ENCODE results near the gene TNRC6C.
"Not testable (repeated sequence)": the region's sequence is repeated elsewhere in the genome, so short reads cannot be mapped to it uniquely, and the experiment has no call there.

Gene TNRC6C

DNA sequence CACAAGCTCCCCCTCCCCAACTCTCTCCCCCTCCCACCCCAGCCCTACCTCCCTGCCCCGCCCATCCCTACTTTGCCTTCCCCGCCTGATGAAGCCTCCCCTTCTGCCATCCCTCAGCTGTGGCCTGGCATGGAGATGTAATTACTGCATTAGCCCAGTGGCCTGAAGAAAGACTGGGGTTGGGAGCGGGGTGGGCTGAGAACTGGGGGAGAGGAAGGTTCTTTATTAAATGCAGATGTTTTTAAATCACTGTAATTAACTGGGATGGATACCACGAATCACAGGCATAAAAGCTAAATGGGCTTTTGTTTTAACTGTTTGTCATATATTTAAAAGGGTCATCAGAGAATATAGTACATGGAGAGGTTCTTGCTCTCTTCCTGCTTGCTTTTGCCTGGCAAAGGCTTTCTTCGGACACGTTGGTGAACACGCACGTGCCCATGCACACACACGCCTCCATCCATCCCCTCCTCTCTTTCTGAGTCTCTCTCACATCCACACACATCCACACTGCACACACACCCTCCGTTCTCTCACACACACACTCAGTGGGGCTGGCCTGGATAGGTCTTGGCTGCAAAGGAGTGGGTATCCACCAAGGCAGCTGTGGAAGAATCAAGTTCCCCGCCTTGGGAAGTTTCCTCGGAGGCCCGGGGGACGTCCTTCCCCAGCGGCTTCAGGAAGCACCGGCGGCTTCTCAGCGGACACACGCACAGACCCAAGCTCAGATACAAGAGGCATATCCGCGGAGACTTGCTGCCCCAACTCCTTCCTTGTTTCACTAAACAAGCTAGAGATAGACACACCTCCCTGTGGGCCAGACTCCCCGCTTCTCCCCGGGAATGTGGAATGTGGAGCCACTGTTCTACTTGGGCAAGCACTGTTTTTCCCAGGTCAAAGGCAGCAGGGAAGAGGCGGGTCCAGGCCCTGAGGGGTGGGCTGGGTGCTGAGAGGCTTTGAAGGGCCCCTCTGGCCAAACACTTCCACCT is 27.4 kb upstream of the TNRC6C start:
- no peak for DNase-seq
- H3K27ac ChIP-seq (ENCODE audit: insufficient read depth, low read length, poor library complexity, severe bottlenecking) = no peak overlapping the region
- H3K4me3 ChIP-seq (ENCODE audit: insufficient read depth, low read depth, low read length, poor library complexity, severe bottlenecking) = no peak overlapping the region
- no peaks in the 10 kb centered on the region for H3K9me3 ChIP-seq (ENCODE audit: control insufficient read depth, low read length)
- H3K4me1 ChIP-seq (ENCODE audit: control insufficient read depth, insufficient read depth, low read length, poor library complexity, severe bottlenecking) = peaks cover 14% of the 10 kb centered on the region
- H3K27me3 ChIP-seq (replicated peaks; ENCODE audit: control insufficient read depth, insufficient read depth, low read length, poor library complexity, severe bottlenecking) = no peaks in the 10 kb centered on the region
- H3K36me3 ChIP-seq (ENCODE audit: control insufficient read depth, insufficient read depth, low read length) = no peaks in the 10 kb centered on the region

DNA sequence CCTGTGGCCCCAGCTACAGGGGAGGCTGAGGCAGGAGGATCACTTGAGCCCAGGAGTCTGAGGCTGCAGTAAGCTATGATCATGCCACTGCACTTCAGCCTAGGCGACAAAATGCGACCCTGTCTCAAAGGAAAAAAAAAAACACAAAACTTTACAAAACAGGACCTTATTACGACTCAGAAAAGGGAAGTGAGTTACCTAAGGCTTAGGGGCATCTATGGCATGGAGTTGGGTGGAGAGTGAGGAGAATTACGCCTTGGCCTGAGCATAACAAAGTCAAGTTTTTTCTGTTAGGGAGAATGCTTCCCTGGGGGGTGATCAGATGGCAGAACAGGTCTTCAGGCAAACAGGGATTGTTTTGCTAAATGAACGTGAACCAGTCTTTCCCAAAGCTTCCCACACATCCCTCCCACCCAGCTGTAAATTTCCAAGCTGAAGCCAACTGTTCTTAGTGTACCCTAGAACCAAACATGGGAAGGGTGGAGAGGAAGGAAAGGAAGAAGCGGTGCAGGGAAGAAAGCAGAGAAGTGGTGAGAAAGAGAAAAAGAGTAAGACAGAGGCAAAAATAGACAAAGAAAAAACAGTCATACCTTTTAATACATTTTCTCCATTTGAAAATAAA is 24.6 kb upstream of the TNRC6C start:
- DNase-seq = no peak
- H3K4me3 ChIP-seq (ENCODE audit: insufficient read depth, low read depth, low read length, poor library complexity, severe bottlenecking) = no peak overlapping the region
- no peaks in the 10 kb centered on the region for H3K9me3 ChIP-seq (ENCODE audit: control insufficient read depth, low read length)
- H3K27me3 ChIP-seq (replicated peaks; ENCODE audit: control insufficient read depth, insufficient read depth, low read length, poor library complexity, severe bottlenecking) = no peaks in the 10 kb centered on the region
- no peaks in the 10 kb centered on the region for H3K36me3 ChIP-seq (ENCODE audit: control insufficient read depth, insufficient read depth, low read length)
- H3K27ac ChIP-seq (ENCODE audit: insufficient read depth, low read length, poor library complexity, severe bottlenecking) = no peak overlapping the region
- H3K4me1 ChIP-seq (ENCODE audit: control insufficient read depth, insufficient read depth, low read length, poor library complexity, severe bottlenecking) = peaks cover 12% of the 10 kb centered on the region

GRCh38 chr17:77935121-77935571 is 23.4 kb upstream of the TNRC6C start:
- no peaks in the 10 kb centered on the region for H3K36me3 ChIP-seq (ENCODE audit: control insufficient read depth, insufficient read depth, low read length)
- no peaks in the 10 kb centered on the region for H3K27me3 ChIP-seq (replicated peaks; ENCODE audit: control insufficient read depth, insufficient read depth, low read length, poor library complexity, severe bottlenecking)
- H3K9me3 ChIP-seq (ENCODE audit: control insufficient read depth, low read length) = no peaks in the 10 kb centered on the region
- H3K4me3 ChIP-seq (ENCODE audit: insufficient read depth, low read depth, low read length, poor library complexity, severe bottlenecking) = no peak overlapping the region
- DNase-seq = no peak
- H3K4me1 ChIP-seq (ENCODE audit: control insufficient read depth, insufficient read depth, low read length, poor library complexity, severe bottlenecking) = no peaks in the 10 kb centered on the region
- H3K27ac ChIP-seq (ENCODE audit: insufficient read depth, low read length, poor library complexity, severe bottlenecking) = no peak overlapping the region

DNA sequence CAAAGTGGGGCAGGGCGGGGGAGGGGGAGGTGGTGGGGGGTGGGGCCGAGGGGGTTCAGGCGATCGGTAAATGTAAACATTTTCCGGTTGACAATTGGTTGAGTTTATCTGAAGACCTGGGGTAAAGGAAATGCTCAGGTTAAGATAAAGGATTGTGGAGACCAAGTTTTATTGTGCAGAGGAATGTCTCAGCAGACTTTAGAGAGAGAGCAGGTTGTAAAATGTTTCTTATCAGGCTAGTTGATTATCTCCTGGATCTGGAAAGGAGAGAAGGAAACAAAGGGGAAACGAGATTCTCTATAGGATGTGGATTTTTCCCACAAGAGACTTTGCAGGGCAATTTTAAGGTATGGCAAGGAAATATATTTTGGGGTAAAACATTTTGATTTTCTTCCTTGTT is 22.8 kb upstream of the TNRC6C start:
- H3K9me3 ChIP-seq (ENCODE audit: control insufficient read depth, low read length); H3K4me1 ChIP-seq (ENCODE audit: control insufficient read depth, insufficient read depth, low read length, poor library complexity, severe bottlenecking); H3K27ac ChIP-seq (ENCODE audit: insufficient read depth, low read length, poor library complexity, severe bottlenecking); H3K36me3 ChIP-seq (ENCODE audit: control insufficient read depth, insufficient read depth, low read length); H3K4me3 ChIP-seq (ENCODE audit: insufficient read depth, low read depth, low read length, poor library complexity, severe bottlenecking); DNase-seq; H3K27me3 ChIP-seq (replicated peaks; ENCODE audit: control insufficient read depth, insufficient read depth, low read length, poor library complexity, severe bottlenecking): not testable (repeated sequence)

- Histone ChIP-seq H3K27ac (ENCODE audit: insufficient read depth, low read length, poor library complexity, severe bottlenecking) (no peak overlapping the region), H3K4me3 (ENCODE audit: insufficient read depth, low read depth, low read length, poor library complexity, severe bottlenecking) (no peak overlapping the region), H3K9me3 (ENCODE audit: control insufficient read depth, low read length) (no peaks in the 10 kb centered on the region), H3K4me1 (ENCODE audit: control insufficient read depth, insufficient read depth, low read length, poor library complexity, severe bottlenecking) (no peaks in the 10 kb centered on the region), H3K36me3 (ENCODE audit: control insufficient read depth, insufficient read depth, low read length) (no peaks in the 10 kb centered on the region), H3K27me3 (replicated peaks; ENCODE audit: control insufficient read depth, insufficient read depth, low read length, poor library complexity, severe bottlenecking) (no peaks in the 10 kb centered on the region)
- DNase-seq = no peak
Measured at GRCh38 chr17:77936881-77937280, 21.6 kb upstream of the TNRC6C start.

DNA sequence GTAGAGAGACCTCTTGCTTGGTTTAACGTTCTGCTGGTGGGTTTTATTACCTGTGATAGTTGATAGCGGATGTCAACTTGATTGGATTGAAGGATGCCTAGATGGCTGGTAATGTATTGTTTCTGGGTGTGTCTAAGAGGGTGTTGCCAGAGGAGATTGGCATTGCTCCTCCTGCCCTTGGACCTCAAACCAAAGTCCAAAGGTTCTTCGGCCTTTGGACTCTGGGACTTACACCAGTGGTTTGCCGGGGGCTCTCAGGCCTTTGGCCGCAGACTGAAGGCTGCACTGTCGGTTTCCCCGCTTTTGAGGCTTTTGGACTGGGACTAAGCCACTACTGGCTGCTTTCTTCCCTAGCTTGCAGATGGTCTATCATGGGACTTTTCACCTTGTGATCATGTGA is 17.5 kb upstream of the TNRC6C start:
- no peak for DNase-seq
- H3K36me3 ChIP-seq (ENCODE audit: control insufficient read depth, insufficient read depth, low read length) = no peaks in the 10 kb centered on the region
- H3K9me3 ChIP-seq (ENCODE audit: control insufficient read depth, low read length) = no peaks in the 10 kb centered on the region
- H3K27me3 ChIP-seq (replicated peaks; ENCODE audit: control insufficient read depth, insufficient read depth, low read length, poor library complexity, severe bottlenecking) = no peaks in the 10 kb centered on the region
- H3K4me1 ChIP-seq (ENCODE audit: control insufficient read depth, insufficient read depth, low read length, poor library complexity, severe bottlenecking) = no peaks in the 10 kb centered on the region
- no peak overlapping the region for H3K4me3 ChIP-seq (ENCODE audit: insufficient read depth, low read depth, low read length, poor library complexity, severe bottlenecking)
- no peak overlapping the region for H3K27ac ChIP-seq (ENCODE audit: insufficient read depth, low read length, poor library complexity, severe bottlenecking)

DNA sequence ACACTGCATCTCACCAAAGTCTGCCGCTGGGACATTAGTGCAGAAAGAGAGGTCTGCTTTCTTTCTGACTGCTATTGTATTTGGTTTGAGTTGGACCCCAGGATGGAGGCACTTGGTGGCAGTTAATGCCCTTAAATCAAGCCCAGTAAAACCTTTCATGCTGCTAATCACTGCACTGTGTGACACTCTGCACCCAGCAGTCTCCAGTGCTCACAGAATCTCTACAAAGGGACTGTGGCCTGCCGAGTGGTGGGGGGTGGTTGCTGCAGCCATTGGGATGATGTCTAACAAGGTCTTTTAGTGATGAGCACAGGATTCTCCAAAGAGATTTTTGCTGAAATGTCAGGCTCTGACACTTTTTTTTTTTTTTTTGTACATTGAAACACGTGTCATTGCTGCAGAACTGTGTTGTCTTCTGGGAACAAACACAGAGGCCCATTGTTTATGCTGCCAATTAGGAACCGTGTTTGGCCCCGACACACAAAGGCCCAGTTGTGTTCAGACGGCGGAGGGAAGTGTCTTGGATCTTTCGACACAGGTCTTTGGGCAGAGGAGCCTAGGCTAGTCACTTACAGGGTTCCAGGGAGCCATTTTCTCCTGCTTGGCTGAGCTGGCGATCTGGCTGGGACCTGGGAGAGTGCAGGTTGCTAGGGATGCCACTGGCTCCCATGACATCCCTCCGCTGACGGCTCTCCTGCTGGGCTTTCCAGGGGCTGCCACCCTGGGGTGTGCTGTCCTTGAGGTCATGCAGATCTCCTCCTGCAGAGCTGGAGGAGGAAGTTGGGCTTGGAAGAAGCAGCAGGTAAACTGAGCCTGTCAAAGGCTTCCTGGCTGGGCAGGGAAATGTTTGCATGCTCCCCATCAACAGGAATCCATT is 16.2 kb upstream of the TNRC6C start:
- H3K36me3 ChIP-seq (ENCODE audit: control insufficient read depth, insufficient read depth, low read length) = no peaks in the 10 kb centered on the region
- H3K27ac ChIP-seq (ENCODE audit: insufficient read depth, low read length, poor library complexity, severe bottlenecking) = no peak overlapping the region
- H3K4me1 ChIP-seq (ENCODE audit: control insufficient read depth, insufficient read depth, low read length, poor library complexity, severe bottlenecking) = no peaks in the 10 kb centered on the region
- no peaks in the 10 kb centered on the region for H3K9me3 ChIP-seq (ENCODE audit: control insufficient read depth, low read length)
- no peaks in the 10 kb centered on the region for H3K27me3 ChIP-seq (replicated peaks; ENCODE audit: control insufficient read depth, insufficient read depth, low read length, poor library complexity, severe bottlenecking)
- DNase-seq = no peak
- no peak overlapping the region for H3K4me3 ChIP-seq (ENCODE audit: insufficient read depth, low read depth, low read length, poor library complexity, severe bottlenecking)

GRCh38 chr17:77943971-77944370 is 14.5 kb upstream of the TNRC6C start:
- Histone ChIP-seq H3K4me3 (ENCODE audit: insufficient read depth, low read depth, low read length, poor library complexity, severe bottlenecking) (no peak overlapping the region), H3K27ac (ENCODE audit: insufficient read depth, low read length, poor library complexity, severe bottlenecking) (no peak overlapping the region), H3K4me1 (ENCODE audit: control insufficient read depth, insufficient read depth, low read length, poor library complexity, severe bottlenecking) (no peaks in the 10 kb centered on the region), H3K36me3 (ENCODE audit: control insufficient read depth, insufficient read depth, low read length) (no peaks in the 10 kb centered on the region), H3K27me3 (replicated peaks; ENCODE audit: control insufficient read depth, insufficient read depth, low read length, poor library complexity, severe bottlenecking) (no peaks in the 10 kb centered on the region), H3K9me3 (ENCODE audit: control insufficient read depth, low read length) (peaks cover 1% of the 10 kb centered on the region)
- DNase-seq = no peak

DNA sequence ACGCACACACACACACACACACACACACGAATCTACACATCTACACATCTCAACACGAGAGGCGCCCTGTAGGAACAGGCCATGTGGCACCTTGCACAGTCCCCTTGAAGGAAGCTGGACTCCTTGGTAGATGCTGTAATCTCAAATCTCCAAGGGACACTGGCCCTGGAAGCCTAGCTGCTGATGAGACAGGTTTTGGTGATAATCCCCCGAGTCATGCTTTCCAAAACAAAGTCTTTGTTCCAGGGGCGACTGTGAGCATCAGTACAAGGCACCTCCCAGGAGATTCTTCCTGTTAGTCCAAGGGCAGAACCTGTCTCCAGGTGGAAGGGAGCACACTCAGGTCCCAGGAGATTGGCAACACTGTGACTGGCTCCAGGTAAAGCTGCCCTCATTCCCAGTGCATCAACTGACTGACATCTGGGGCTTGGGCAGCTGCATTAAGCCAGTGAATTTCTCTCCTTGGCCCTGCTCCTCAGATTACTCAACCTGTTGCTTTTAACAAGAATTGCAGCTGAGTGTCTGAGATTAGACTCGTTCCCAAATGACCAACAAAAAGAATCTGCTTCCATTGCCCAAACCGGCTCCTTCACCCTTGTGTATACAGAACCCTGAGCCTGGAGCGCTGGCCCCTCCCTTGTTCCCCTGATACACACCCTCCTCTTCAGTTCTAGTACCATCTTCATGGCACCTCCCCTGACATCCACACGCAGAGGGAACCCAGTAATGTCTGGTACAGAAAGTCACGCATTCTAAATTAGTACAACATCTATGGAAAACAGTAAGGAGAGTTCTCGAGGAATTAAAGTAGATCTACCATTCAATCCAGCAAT is 13.9 kb upstream of the TNRC6C start:
- Histone ChIP-seq H3K27ac (ENCODE audit: insufficient read depth, low read length, poor library complexity, severe bottlenecking) (no peak overlapping the region), H3K36me3 (ENCODE audit: control insufficient read depth, insufficient read depth, low read length) (no peaks in the 10 kb centered on the region), H3K4me1 (ENCODE audit: control insufficient read depth, insufficient read depth, low read length, poor library complexity, severe bottlenecking) (no peaks in the 10 kb centered on the region), H3K27me3 (replicated peaks; ENCODE audit: control insufficient read depth, insufficient read depth, low read length, poor library complexity, severe bottlenecking) (no peaks in the 10 kb centered on the region), H3K4me3 (ENCODE audit: insufficient read depth, low read depth, low read length, poor library complexity, severe bottlenecking) (no peak overlapping the region), H3K9me3 (ENCODE audit: control insufficient read depth, low read length) (peaks cover 3% of the 10 kb centered on the region)
- no peak for DNase-seq

All from effector memory CD4-positive, alpha-beta T cell (primary cell).